PC-9 (cell line): Measurements from ENCODE around the gene MACROH2A2.

Experiments used
- EZH2 ChIP-seq: fragments of 200-600 bp; sonication (generic); IDR thresholded peaks from 2 replicates; pipeline ENCODE4 v1.8.0; 2017; ENCODE audit warnings: antibody characterized with exemption, low read depth
- TF ChIP-seq, protein P1 (sequence below): fragments of 200-600 bp; sonication (generic); conservative IDR thresholded peaks from 2 replicates; pipeline ENCODE4 v1.6.1; 2017; ENCODE audit warnings: mixed run types, antibody characterized with exemption, mild to moderate bottlenecking, moderate library complexity

DNA sequence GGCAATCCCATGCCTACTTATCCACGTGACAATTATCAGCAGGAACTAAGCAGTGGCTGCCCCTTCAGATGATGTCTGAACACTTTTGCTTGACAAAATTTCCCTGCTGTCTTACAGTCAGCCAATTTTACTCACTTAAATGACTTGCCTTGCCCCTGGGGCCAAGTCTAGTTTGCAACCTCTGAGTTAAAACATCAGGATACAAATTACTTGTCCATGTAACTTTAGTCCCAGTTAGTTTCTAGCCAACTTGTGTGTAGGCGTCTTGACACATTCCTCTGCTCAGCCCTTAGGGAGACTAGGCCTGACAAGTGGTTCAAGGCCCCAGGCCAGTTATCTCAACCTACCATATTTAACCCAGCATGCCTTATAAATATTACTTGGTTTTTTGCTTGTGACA is 105.5 kb downstream of the MACROH2A2 start:
- TF ChIP-seq, protein P1, sequence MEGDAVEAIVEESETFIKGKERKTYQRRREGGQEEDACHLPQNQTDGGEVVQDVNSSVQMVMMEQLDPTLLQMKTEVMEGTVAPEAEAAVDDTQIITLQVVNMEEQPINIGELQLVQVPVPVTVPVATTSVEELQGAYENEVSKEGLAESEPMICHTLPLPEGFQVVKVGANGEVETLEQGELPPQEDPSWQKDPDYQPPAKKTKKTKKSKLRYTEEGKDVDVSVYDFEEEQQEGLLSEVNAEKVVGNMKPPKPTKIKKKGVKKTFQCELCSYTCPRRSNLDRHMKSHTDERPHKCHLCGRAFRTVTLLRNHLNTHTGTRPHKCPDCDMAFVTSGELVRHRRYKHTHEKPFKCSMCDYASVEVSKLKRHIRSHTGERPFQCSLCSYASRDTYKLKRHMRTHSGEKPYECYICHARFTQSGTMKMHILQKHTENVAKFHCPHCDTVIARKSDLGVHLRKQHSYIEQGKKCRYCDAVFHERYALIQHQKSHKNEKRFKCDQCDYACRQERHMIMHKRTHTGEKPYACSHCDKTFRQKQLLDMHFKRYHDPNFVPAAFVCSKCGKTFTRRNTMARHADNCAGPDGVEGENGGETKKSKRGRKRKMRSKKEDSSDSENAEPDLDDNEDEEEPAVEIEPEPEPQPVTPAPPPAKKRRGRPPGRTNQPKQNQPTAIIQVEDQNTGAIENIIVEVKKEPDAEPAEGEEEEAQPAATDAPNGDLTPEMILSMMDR = no peak
- TF ChIP-seq EZH2 = no peak
